Measurements from ENCODE around the gene DCDC2B.
"Not testable (repeated sequence)": the region's sequence is repeated elsewhere in the genome, so short reads cannot be mapped to it uniquely, and the experiment has no call there.

Gene DCDC2B

DNA sequence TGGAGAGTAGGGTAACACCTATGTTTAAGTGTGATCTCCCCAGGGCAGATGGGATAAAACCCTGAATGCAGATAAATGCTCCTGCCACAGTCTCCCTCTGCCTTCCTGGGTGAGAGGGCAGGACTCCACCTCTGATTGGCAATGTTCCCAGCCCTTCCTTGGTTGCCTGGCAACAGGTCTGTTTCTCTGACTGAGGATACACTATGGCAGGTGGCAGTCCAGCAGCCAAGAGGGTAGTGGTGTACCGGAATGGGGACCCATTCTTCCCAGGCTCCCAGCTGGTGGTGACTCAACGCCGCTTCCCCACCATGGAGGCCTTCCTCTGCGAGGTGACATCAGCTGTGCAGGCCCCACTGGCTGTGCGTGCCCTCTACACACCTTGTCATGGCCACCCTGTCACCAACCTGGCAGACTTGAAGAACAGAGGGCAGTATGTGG lies at the start of gene DCDC2B:
TSS of gene DCDC2B (plus strand) at position 199 of the 438 bp plus-strand sequence. CDS start at position 204, 5 bp downstream.
- intact Hi-C loops (cut with DNase I), result no loop called here
- DNase-seq, result no peak

DNA sequence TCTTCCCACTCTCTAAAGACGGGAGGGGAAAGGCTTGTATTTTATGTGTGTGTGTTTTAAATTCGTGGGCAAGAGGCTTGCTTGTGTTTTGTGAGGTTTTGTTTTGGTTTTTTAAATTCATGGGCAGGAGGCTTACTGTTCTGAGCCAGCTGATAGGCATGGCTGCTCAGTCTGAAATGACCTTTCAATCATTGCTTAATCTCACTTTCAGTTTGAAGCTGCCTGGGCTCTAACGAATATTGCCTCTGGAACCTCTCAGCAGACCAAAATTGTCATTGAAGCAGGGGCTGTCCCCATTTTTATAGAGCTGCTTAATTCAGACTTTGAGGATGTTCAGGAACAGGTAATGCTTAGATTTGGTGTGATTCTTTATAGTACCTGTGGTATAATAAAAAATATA lies 49.7 kb upstream of the DCDC2B start:
- no peak for DNase-seq
- intact Hi-C loops (cut with DNase I), result no loop called here

GRCh38 chr1:32163405-32163804 lies 45.5 kb upstream of the DCDC2B start:
- DNase-seq, result no peak
- intact Hi-C loops (cut with DNase I), result no loop called here

DNA sequence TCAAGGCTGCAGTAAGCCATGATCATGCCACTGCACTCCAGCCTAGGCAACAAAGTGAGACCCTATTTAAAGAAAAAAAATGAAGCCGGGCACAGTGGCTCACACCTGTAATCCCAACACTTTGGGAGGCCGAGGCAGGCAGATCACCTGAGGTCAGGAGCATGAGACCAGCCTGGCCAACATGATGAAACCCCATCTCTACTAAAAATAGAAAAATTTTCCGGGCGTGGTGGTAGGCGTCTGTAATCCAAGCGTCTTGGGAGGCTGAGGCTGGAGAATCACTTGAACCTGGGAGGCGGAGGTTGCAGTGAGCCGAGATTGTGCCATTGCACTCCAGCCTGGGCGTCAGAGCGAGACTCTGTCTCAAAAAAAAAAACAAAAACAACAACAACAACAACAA lies 43.3 kb upstream of the DCDC2B start:
- intact Hi-C loops (cut with DNase I), result not testable (repeated sequence)

DNA sequence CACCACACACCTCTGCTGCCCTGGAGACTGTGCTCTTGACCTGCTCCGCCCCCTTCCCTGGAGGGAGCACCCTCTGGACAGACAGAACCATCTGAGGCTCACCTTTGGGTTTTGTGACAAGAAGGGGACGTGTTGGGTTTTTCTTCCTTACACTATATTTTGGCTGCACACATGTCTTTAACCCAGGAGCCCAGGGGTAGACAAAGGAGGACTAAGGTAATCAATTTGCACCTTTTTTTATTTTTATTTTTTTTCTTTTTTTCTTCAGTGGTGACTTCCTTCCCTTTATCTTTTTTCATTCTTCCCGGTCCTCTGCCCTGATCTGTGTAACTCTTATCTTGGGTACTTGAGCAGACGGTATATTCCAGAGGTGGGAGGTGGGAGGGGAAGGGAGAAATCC lies 37.9 kb upstream of the DCDC2B start:
- DNase-seq, result no peak
- intact Hi-C loops (cut with DNase I), result loop anchor here (10.0 kb wide), 1 partner anchor 56 kb away; no protein-coding TSS in a partner anchor

More for the DNA sequence above, 43.3 kb upstream of the DCDC2B start:
- DNase-seq, result not testable (repeated sequence)

DNA sequence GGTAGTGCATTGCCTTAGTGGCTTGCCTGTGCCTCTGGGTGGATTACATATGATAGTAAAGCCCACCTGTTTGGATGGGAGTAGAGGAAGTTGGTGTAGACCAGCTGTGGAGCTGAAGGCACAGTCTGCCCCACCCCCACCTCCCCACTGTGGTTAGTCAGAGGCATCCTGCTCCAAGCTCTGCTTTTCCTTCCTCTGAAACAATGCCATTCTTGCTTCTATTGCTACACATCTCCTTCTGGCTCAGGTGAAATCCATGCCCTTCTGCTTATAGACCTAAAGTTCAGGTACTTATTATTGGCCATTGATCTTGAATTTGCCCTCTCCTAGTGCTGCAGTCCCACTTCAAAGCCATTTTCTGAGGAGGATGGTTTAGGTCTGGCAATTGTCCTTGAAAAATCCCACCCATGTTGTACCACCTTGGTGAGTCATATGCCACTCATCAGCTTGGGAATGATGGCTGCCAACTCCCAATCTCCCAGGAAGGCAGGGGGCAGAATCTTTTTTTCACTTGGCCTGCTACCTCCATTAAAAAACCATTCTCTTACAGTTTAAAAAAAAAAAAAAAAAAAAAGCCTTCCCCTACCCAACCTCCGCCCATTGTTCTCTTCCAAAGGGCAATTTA lies 36.2 kb upstream of the DCDC2B start:
- DNase-seq, result no peak
- intact Hi-C loops (cut with DNase I), result loop anchor here (10.0 kb wide), 1 partner anchor 58 kb away; no protein-coding TSS in a partner anchor

GRCh38 chr1:32178380-32179192 lies 30.3 kb upstream of the DCDC2B start:
- no peak for DNase-seq
- intact Hi-C loops (cut with DNase I), result loop anchor here (10.0 kb wide), 1 partner anchor 64 kb away; no protein-coding TSS in a partner anchor

GRCh38 chr1:32179193-32179442 lies 29.8 kb upstream of the DCDC2B start:
- DNase-seq, result no peak
- intact Hi-C loops (cut with DNase I), result loop anchor here (10.0 kb wide), 1 partner anchor 64 kb away; no protein-coding TSS in a partner anchor

DNA sequence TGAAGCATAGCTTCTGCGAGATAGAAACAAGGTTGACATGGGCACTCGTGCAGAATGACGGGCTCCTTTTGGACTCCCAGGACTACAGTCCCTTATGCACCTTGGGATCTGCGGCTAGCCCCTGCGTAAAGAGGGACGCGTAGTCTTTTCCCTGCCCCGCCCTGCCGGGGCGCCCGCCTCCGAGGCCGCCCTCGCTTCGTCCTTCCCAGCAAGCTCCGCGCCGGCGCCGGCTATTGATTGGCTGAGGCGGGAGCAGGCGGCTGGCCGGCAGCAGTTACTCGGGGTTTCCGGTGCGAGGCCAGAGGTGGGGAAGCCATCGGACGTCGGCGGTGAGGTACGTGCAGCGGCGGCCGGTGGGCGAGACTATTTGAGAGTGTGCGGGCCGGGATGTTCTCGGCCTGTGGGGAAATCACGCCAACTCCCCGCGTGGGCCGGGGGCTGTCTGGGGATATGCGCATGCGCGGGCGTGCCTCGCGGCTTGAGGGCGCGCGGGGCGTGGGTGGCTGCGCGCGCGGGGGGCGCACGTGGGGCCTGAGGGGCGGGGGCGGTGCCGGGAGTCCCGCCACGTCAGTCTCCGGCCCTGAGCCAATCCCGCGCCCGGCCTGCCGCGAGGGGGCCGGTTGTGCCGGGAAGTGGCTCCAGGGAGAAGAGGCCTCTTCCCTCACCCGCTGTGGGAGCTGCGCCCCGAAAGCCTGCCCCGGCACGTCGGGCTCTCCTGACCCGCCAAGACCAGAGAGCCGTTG lies 29.3 kb upstream of the DCDC2B start, which contains the start of gene TXLNA:
TSS of gene TXLNA (plus strand) at position 233 of the 743 bp plus-strand sequence. CDS start 671 bp downstream, outside the sequence.
- intact Hi-C loops (cut with DNase I), result loop anchor here (10.0 kb wide), 1 partner anchor 65 kb away; no protein-coding TSS in a partner anchor
- peak; percentile 92 to 99 (median 94) for DNase-seq

- DNase-seq, result peak in 5 of 10 donors; percentile 26 to 90 (median 80)
- intact Hi-C loops (cut with DNase I), result no loop called here
Measured at GRCh38 chr1:32180186-32181060, 28.5 kb upstream of the DCDC2B start.

- DNase-seq, result peak in 1 of 10 donors; percentile 65
- intact Hi-C loops (cut with DNase I), result no loop called here
Measured at GRCh38 chr1:32181065-32181464, 27.8 kb upstream of the DCDC2B start.

DNA sequence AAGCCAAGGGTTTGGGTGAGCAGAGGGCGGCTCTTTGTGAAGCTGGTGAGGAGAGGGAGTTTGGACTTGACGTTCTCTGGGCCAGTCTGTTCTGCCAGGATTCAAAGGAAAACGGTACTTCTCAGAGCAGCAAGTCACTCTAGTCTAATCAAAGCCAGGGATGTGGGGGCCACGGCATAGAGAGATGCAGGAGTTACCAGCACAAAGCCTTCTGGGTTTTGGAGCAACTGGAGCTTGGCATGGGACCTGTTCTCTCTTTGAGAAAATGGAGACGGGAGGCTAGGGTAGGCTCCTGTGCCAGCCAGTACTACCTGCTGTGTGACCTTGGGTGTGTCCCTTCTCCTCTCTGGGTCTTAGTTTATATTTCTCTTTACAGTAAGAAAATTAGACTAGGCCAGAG lies 27.3 kb upstream of the DCDC2B start:
- DNase-seq, result no peak
- intact Hi-C loops (cut with DNase I), result no loop called here

- intact Hi-C loops (cut with DNase I), result no loop called here
- peak in 1 of 10 donors; percentile 84 for DNase-seq
Measured at GRCh38 chr1:32182060-32182459, 26.8 kb upstream of the DCDC2B start.

DNA sequence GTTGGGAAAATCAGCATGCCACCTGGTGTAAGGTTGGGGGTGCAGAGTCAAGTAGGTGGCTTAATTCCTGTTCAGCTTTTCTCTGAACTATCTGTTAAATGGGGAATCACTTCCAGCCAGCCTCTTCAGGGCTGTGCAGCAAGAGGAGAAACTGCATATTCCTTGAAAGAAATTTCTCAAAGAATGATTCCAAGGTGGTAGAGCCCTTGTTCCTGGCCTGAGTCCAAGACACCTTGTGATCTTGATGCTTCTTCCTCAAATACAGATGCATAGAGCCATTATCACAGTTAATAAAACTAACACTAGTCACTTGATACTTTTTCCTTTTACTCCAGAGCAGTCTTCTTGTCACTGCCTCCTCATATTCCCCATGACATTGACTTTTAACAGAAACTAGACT lies 24.2 kb upstream of the DCDC2B start:
- DNase-seq, result peak in 1 of 10 donors; percentile 19

GRCh38 chr1:32186077-32186476 lies 22.8 kb upstream of the DCDC2B start:
- intact Hi-C loops (cut with DNase I), result no loop called here
- DNase-seq, result no peak

More for the DNA sequence above, 24.2 kb upstream of the DCDC2B start:
- intact Hi-C loops (cut with DNase I), result no loop called here

DNA sequence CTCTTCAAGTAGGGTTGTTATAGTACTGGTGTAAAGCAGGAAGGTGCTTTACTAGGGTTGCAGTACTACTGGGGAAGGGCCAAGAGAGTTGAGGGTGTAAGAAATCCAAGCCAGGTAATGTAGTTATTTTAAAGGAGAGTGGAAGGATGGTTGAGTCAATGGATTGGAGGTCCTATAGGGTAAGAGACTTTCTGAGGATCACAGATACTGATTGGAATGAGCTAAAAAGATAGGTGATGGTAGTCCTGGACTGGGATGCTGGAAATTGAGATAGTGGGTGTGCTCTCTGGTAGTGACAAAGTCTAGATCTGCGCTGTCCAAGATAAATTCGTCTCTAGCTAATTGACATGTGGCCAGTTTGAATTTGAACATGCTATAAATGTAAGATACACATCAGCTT lies 22.4 kb upstream of the DCDC2B start:
- intact Hi-C loops (cut with DNase I), result no loop called here

DNA sequence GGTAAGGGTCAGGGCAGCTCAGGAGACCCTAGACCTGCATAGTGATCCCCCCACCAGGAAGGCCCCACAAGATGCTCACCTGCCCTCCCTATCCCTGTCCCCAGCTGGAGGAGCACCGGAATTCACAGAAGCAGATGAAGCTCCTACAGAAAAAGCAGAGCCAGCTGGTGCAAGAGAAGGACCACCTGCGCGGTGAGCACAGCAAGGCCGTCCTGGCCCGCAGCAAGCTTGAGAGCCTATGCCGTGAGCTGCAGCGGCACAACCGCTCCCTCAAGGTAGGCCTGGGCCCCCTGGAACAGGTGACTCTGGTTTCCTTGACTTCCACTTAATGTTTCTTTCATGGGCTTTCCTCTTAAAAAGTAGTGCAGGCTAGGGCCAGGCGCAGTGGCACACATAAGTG lies 21.0 kb upstream of the DCDC2B start:
- peak in 1 of 10 donors; percentile 35 for DNase-seq
- intact Hi-C loops (cut with DNase I), result no loop called here

More for the DNA sequence above, 22.4 kb upstream of the DCDC2B start:
- DNase-seq, result no peak

DNA sequence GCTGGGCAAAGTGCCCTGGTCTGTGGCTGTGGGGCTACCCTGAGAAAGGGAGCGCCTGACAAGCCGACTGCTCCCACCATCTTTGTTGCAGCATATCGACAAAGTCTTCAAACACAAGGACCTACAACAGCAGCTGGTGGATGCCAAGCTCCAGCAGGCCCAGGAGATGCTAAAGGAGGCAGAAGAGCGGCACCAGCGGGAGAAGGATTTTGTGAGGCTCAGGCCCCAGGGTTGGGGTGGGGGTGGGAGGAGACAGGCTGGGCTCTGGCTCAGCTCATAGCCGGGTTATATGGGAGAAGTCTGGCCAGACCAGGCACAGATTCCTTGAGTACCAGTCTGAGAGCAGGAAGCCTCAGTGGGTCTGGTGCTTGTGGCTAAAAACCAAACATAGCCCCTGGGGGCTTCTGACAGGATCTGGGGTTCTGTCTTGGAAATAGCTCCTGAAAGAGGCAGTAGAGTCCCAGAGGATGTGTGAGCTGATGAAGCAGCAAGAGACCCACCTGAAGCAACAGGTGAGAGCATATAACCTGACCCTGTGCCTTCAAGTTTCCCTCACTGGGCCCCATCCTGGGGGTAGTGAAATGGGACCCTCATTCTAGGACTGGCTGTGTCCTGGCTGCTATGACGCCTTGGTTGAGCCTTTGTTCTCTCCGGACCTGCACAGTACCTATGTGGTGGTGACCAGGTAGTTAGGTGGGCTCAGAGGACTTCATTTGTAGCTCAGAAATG lies 16.5 kb upstream of the DCDC2B start:
- peak in 1 of 10 donors; percentile 52 for DNase-seq
- intact Hi-C loops (cut with DNase I), result no loop called here

- intact Hi-C loops (cut with DNase I), result no loop called here
- DNase-seq, result peak in 1 of 10 donors; percentile 61
Measured at GRCh38 chr1:32194984-32195383, 13.9 kb upstream of the DCDC2B start.
